Measurements from ENCODE around the gene ENTPD7. TPM values are rescaled to one million over a fixed set of nuclear protein-coding genes. Genes with fewer than 3 reads are reported as not detected.

Gene ENTPD7
- total RNA-seq, 1 donor from 2014 or later, result 20.3 TPM

DNA sequence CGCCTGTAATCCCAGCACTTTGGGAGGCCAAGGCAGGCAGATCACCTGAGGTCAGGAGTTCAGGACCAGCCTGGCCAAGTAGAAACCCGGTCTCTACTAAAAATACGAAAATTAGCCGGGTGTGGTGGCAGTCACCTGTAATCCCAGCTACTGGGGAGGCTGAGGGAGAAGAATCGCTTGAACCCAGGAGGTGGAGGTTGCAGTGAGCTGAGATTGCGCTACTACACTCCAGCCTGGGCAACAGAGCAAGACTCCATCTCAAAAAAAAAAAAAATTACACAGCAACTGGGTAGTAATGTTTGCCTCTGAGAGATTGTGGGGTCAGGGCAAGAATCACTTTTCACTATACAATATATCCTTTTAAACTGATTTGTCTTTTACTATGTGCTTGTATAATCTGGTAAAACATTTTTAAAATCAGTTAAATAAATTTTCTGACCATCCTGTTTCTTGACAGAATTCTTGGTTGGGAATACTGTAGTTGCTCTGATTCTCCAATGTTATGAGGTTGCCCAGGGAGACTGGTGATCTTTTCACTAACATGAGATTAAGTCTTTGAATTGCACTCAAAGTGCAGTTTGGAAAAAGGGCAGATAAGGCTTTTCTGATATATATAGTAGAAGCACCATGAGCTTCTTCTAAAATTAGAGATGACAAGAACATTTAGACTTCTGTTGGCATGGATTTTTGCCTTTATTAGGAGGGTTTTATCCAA lies 1.5 kb downstream of the ENTPD7 start:
- no peak for TF ChIP-seq CTCF (conservative IDR thresholded peaks at IDR 0.05; ENCODE audit: low read depth, low read length)
- H3K4me3 ChIP-seq (ENCODE audit: low read depth, low read length), result peak overlapping the region; percentile 92
- no peak for DNase-seq (ENCODE audit: low read depth)

DNA sequence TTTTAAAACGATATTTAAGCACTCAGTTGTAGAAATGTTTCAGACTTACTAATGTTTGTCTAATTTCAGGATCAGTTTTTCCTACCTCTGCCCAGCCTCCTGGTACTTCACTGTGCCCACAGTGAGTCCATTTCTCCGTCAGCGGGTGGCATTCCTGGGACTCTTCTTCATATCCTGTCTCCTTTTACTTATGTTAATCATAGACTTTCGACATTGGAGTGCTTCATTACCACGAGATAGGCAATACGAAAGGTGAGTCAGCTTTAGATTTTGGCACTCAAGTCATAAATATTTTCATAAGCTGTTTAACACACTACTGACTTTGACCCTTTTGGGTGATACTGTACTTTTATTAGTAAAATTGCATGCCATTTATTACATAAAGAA lies 2.1 kb downstream of the ENTPD7 start:
- peak overlapping the region; percentile 92 for H3K4me3 ChIP-seq (ENCODE audit: low read depth, low read length)
- no peak for TF ChIP-seq CTCF (conservative IDR thresholded peaks at IDR 0.05; ENCODE audit: low read depth, low read length)
- DNase-seq (ENCODE audit: low read depth), result peak; percentile 76

DNA sequence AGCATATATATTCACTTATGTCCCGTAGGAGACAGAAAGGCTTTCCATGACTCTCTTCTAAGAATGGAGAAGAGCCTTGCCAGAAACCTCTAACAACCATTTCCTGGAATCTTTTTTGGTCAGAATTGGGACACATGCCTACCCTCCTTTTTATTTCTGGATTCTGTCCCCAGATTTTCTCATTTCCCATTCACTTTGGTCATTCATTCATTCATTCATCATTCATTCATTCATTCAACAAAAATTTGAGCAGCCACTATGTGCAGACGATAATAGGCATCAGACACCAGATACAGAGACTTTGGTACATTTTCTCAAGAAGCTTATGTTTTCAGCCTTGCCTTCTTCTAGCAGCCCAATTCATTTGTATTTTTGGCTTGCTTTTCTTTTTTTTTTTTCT lies 6.0 kb downstream of the ENTPD7 start:
- no peak for DNase-seq (ENCODE audit: low read depth)

GRCh38 chr10:99667108-99667751 lies 7.9 kb downstream of the ENTPD7 start:
- TF ChIP-seq CTCF (conservative IDR thresholded peaks at IDR 0.05; ENCODE audit: low read depth, low read length), result no peak

More for the DNA sequence above, 6.0 kb downstream of the ENTPD7 start:
- TF ChIP-seq CTCF (conservative IDR thresholded peaks at IDR 0.05; ENCODE audit: low read depth, low read length), result no peak
- no peak overlapping the region for H3K4me3 ChIP-seq (ENCODE audit: low read depth, low read length)

GRCh38 chr10:99671386-99671785 lies 12.1 kb downstream of the ENTPD7 start:
- no peak for DNase-seq (ENCODE audit: low read depth)
- no peak overlapping the region for H3K4me3 ChIP-seq (ENCODE audit: low read depth, low read length)
- no peak for TF ChIP-seq CTCF (conservative IDR thresholded peaks at IDR 0.05; ENCODE audit: low read depth, low read length)

More at GRCh38 chr10:99667108-99667751, 7.9 kb downstream of the ENTPD7 start:
- DNase-seq (ENCODE audit: low read depth), result peak; percentile 84
- H3K4me3 ChIP-seq (ENCODE audit: low read depth, low read length), result no peak overlapping the region

DNA sequence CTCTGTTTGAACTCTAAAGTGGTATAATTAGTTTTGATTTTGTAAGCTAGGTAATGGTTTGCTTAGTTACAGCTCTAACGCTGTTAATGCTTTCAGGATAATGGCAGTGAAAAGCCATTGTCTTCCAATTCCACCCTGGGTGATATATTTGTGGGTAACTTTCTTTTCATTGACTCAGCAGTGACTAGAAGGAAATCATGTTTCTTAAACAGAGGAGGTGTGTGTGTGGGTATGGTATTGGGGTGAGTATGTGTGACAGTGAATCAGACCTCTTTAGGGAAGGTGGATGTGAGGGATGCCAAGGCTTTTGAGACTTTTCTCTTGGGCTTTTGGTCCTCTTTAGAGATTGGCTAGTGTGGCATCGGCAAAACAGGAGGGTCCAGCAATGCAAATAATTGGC lies 13.6 kb downstream of the ENTPD7 start:
- no peak for DNase-seq (ENCODE audit: low read depth)
- no peak overlapping the region for H3K4me3 ChIP-seq (ENCODE audit: low read depth, low read length)
- no peak for TF ChIP-seq CTCF (conservative IDR thresholded peaks at IDR 0.05; ENCODE audit: low read depth, low read length)

All from epithelial cell of proximal tubule (primary cell).